SIG-M5 (cell line): Measurements from ENCODE around the gene GPR132.
"Not testable (repeated sequence)": the region's sequence is repeated elsewhere in the genome, so short reads cannot be mapped to it uniquely, and the experiment has no call there.

ENCODE experiments used
- DNase-seq: peaks from one replicate; lab custom pipeline; 2025; lab: John Stamatoyannopoulos, UW

The GPR132 gene

DNA sequence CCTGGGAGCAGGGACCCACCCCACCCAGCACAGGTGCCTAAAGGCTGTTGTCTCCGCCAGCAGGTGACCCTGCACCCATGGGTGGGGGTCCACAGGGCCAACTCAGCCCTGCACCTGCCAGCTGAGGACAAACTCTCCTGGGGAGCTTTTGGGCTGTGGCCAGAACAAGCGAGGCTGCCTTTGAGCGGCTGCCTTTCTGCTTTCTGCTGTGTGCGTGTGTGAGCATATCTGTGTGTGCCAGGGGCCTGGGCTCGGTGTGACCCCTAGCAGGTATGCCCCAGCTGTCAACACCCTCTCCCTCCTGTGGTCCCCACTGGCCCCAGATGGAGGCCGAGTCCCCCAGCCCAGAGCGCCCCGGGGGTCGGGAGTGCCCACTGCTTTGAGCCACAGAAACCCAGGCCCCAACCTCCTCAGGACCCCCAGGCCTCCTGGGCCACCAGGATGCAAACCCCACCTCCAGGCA lies 25.9 kb upstream of the GPR132 start:
- no peak for DNase-seq

DNA sequence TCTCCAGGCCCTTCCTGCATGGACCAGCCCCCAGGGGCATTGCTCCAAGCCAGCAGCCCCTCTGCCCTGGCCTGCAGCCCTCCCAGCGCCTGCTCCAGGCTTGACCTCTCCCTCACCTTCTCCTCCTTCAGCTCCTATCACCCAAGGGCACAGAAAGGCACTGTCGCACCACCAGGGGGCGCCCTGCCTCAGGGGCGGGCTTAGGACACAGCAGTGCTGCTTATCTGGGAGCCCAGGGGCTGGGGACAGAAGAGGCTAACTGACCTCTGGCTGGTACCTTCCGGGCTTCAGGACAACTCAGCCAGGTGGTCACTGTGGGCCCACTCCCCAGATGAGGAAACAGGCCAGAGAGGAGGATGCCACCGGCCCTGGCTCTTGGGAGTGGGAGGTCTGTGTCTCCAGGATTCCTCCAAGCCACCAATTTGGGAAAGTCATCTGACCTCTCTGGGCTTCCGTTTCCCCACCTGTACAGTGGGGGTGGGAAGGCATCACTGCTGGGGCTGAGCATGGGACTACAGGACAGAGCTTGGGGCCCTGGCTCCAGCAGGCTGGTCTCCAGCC lies 25.3 kb upstream of the GPR132 start:
- DNase-seq: no peak

DNA sequence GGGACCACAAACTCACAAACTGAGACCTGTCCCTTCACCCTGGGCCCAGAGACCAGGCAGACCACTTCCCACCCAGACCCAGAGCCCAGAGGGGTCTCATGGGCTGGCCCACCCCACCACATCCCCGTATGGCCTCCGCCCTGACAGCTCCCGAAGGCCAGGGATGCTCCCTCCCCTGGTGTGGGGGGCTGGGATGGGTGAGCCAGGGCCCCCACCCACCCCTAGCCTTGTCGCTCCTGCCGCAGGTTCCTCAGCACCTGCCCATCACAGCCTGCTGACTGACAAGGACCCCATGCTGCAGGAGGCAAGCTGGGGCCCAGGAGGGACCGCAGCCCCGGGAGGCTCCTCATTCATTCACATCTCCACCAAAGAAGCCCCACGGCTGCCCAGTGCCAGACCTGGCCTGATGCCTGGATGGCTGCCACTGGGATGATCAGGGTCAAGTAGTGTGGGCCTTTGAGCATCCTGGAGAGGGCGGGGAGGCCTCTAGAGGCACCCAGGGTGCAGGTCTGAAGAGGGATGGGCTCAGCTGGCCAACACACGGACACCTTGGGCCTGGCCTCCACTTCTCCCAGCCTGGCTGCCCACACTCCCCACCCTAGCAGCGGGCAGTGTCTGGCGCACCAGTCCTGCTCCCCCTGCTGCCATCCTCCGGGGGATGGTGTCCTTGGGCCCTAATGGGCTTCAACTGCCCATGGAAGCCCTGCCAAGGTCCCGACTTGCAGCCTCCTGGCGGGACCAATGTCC lies 24.7 kb upstream of the GPR132 start:
- DNase-seq: no peak

DNA sequence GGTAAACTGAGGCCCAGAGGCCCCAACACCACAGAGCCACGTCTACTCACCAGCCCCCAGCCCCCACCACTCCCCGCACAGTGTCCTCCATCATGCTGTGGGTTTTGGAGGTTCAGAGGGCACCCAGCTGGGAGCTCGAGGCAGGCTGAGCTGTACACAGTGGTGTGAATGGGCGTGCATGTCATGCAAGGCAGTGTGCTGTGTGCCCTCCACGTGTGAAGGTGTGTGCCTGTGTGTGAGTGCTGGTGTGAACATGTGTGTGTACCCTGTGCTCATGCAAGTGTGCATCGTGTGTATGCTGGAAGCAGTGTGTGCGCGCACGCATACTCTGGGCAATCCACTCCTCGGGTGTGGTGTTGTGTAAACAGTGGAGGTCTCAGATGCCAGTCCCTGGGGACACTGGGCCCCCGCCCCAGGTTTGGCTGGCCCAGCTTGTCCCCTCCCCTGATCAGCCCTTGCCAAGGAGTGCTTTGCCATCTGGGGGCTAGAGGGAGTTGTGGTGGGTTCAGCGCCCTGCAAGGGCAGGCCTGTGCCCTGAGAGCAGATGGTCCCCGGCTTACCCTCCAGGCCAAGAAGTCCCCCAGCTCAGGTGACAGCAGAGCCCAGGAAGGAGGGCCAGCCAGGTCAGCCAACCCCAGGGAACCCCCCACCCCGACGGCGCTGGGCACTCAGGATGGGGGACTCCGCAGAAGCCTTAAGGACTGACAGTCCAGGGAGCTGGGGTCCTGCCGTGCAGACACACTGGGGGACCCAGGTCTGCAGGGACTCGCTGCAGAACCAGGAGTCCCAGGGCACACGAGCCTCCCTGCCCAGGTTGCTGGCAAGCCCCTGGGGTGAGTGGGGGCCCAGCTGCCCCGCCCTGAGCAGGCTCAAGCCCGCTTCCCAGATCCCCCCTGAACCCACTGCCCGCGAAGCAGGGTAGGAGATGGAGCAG lies 23.8 kb upstream of the GPR132 start:
- DNase-seq: no peak

DNA sequence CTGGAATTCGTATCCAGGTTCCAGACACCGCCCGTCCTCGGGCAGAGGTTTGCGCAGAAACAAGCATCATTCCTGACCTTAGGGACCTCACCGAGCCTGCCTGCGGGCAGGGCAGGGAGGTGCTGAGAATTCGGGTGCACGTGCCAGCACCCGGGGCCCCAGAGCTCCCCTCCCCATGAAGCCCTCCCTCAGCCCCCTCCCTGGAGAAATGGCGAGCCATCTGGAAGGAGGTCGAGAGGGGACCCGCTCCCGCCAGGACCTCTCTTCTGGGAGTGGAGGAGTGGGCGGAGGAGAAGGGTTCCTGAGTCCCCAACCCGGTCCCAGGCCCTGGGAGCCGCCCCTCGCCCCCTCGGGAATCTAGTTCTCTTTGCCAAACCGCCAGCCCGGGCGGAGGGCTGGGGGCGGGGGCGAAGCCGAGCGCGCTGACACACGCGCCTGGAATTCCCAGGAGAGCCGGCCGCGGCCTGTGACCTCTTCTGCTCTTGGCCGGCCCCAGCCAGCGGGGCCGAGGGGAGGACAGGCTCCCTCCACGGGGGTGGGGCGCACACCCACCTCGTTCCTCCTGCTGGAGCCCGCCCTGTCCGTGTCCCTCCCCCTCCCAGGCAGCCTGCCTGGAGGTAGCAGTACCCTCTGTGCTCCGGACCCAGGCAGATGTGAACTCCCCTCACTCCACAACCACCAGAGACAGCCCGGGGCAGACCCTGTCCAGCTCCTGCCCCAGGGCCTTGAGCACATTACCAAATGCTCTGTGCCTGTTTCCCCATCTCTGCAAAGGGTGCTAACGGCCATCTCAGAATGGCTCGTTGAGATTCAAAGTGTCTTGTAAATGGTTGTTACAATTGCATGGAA lies 23.0 kb upstream of the GPR132 start:
- DNase-seq: no peak

DNA sequence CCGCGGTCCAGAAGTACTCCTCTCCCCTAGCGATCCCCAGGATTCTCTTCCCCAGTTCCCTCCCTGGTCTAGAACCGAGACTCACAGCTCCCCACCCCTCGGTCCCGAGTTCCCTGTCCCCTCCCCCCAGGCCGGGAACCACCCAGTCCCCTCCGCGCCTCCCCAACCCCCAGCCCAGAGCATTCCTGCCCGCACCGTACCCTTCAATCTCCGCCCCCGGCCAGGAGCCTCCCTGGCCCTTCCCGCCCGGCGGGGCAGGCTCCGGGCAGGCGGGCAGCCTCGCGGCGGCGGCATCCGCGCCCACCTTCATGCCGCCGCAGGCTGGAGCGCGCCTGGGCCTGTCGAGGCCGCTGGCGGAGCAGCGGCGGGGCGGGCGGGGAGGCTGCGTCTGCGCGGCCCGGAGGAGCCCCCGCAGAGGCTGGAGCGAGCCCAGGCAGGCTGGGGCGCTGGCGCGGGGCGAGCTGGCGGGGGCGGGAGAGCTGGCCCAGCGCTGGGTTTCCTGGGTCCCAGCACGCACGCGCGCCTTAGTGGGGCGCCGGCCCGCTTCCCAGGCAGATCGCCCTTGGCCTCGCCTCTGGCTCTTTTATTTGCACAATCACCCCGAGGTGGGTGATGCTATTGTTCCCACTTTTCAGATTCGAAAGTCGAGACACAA lies 22.2 kb upstream of the GPR132 start:
- DNase-seq: no peak

DNA sequence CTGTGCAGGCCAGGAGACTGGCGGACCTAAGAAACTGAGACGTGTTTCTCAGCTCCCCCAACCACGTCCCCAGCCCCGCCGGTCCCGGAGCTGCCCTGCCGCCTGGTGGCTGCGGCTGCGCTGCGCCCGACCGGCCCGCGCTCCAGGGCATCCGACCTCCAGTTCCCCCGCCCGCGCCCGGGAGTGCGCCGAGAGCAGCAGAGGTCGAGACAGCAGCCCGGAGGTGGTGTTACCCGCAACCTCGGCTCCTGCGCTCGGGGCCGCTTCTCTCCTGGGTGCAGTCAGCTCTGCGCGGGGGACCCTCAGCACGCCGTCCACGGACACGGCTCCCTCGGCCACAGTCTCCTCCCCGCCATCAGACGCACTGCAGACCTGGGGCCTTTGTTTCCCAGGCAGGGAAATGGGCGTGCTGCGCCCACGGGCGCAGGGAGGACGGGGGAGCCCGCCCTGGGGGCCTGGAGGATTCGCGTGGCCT lies 21.6 kb upstream of the GPR132 start:
- DNase-seq: no peak

DNA sequence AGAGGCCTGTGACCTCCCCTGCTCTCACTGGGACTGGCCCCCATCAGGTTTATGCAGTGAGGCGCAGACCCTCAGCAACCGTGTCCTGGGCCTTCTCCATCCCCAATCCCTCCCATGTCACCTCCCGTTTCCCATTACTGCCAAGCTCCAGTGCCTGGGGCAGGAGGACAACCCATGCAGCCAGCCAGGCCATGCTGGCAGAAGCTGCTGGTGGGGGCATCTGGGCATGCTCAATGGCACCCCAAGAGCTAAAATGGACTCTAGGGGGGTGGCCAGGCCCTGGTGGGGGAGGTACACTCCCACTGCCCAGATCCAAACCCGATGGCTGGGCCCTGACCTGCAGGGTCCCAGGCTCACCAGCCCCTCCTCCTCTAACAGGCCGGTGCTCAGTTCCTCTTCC lies 20.5 kb upstream of the GPR132 start:
- DNase-seq: no peak

DNA sequence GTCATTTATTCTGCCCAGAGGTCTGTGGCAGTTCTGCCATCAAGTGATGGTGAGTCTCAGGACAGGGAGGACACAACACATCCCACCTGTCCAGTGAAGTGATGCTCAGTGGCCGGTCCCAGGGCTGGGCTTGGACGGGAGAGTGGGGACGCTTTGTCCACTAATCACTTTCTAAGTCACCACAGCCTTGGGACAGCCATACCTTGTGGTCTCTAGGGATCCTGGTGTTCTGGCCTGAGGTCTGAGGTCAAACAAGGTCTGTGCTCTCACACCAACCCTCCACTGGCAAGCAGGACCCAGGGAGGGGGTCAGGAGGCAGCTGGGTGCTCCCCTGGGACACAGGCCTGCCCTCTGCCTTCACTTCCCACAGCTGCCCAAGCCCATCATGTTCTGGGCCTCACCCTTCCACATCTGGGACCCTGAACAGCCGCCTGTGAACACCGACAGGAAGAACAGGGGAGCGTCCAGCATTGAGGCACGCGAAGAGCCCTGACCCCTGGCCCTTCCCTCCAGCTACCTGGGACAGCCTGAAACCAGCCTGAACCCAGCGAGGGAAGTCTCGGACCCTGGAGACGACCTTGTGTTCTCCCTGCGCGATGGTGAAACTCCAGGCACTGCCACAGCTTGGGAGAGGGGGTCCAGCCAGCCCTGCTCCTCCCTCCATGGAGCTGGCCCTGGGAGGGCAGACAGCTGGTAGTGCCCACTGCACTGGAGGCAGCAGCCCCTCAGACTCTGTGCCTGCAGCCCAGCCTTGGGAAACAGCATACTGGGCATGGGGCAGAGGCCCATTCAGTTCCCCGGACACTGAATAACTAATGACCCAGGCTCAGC lies 19.7 kb upstream of the GPR132 start:
- DNase-seq: no peak

DNA sequence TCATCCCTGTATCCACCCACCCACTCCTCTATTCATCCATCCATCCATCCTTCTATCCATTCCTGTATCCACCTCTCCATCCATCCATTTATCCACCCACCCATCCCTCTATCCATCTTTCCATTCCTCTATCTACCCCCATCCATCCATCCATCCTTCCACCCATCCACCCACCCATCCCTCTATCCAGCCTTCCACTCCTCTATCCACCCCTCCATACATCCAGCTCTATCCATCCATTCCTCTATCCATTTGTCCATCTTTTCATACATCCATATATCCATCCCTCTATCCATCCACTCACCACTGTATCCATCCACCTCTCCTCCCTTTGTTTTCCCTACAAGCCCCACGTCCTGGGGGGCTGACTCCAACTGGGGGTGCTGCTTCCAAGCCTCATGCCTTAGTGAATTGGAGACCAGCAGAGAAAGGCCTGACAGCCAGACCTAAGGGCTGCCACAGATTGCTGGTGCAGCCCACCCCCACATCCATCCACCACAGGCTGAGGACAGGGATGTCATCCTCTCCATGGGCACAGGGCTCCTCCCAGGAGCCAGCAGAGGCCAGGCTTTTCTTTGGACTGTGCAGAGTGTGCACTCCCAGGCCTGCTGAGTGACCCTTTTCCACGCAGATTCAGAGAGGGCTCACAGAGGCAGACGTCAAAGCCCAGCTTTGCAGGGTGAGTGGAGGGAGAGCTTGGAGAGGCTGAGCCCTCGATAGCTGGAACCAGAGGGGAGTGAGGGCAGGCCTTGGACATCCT lies 18.9 kb upstream of the GPR132 start:
- no peak for DNase-seq

DNA sequence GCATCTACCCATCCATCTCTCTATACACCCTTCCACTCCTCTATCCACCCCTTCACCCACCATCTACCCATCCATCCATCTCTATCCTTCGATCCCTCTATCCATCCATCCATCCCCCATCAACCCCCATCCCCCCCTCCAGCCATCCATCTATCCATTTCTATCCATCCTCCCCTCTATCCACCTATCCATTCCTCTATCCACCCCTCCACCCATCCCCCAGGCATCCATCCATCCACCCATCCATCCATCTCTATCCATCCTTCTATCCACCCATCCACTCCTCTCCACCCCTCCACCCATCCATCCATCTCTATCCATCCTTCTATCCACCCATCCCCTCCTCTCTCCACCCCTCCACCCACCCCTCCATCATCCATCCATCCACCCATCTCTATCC lies 17.5 kb upstream of the GPR132 start:
- DNase-seq: no peak

DNA sequence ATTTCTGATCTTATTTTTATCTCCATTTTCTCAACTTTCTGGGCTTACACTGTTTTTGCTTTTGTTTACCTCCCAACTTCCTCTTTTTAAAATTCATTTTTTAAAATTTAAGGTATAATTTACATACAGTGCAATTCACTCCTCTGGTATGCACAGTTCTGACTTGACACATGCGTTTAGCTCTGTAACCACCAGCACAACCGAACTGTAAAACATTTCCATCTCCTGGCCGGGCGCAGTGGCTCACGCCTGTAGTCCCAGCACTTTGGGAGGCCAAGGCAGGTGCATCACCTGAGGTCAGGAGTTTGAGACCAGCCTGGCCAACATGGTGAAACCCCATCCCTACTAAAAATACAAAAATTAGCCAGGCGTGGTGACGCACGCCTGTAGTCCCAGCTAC lies 16.2 kb upstream of the GPR132 start:
- not testable (repeated sequence) for DNase-seq

DNA sequence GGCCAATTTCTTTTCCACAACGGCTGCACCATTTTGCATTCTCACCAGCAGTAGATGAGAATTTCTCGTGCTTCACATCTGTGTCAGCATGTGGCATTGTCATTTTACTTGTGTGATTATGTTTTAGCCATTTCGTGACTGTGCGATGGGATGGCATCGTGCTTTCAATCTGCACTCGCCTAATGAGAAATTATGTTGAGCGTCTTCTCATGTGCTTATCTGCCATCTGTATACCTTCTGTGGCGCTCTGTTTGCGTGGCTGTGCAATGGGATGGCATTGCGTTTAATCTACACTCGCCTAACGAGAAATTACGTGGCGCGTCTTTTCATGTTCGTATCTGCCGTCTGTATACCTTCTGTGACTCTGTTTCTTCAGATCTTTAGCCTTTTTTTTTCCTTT lies 14.9 kb upstream of the GPR132 start:
- DNase-seq: no peak

DNA sequence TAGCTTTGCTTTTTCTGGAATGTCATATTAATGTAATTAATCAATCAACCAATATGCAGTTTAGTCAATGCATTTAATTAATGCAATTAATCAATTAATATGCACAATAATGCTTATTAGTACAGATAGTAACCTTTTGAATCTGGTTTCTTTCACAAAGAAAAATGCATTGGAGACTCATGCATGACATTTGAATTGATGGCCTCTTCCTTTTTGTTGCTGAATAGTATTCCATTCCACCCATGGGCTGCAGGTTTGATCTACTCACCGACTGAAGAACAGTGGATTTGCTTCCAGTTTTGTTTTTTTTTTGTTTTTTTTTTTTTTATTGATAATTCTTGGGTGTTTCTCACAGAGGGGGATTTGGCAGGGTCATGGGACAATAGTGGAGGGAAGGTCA lies 13.1 kb upstream of the GPR132 start:
- DNase-seq: no peak

DNA sequence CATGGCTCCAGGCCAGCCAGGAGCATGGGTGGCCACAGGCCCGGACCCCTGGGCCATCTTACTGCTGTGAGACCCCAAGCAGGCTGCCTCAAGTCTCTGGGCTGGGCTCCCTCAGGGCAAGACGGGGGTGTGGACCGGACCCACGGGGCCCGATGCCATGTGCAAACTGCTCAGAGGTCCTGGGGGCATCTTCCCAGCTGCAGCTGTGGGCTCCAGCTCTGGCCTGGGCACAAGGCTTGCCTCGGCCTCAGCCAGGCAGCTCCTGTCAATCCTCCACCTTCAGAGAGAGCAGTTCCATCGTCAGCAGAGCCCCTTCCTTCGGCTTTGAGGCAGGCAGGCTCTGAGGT lies 12.4 kb upstream of the GPR132 start:
- no peak for DNase-seq

DNA sequence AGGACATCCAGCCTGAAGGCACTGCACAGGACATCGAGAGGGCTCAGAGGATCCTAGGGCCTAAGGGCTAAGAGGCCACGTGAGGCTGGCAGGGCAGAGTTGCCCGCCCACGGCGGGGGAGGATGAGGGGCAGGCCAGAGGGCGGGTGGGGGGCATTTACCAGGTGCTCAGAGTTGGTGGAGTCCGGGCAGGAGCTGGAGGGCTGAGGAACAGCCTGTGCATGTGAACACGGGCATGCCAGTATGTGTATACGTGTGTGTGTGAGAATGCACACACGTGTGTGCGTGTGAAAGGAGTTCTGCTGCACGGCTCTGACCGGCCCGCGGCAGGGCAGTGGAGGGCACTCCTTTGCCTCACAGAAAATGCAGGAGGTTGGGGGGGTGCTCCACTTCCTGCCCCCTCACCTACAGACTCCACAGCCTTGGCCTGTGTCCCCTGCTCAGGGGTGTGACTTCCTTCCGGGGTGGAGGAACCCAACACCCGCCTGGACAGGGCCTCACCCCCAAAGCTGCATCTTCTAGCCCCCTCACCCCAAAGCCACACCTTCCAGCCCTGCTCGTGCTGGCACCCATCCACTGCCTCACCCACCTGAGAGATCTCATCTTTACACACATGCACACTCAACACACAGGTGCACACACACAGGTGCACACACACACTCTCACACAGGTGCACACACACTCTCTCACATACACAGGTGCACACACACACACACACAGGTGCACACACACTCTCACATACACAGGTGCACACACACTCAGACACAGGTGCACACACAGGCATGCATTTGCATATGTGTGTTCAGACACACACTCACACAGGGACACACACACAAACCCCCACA lies 11.8 kb upstream of the GPR132 start:
- no peak for DNase-seq

DNA sequence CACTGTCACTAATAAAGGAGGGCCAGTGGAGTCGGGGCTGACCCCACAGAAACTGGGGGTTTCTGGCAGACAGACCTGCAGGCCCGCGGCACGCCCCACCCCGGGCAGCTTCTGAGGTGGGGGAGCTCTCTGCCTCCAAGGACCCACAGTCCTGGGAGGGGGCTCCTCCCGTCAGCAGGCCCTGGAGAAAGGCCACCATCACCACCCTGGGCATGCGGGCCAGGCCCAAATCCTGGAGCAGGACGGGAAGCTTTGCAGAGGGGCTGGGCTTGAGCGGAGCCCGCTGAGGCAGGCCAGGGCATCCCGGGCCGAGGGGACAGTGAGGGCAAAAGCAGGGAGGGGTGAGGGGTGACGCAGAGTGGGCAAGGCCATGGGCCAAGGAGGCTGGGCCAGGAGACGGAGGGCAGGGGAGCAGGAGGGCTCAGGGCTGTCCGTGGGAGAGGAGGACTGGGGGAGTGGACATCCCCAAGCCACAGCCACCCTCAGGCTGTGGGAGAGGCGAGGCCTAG lies 11.1 kb upstream of the GPR132 start:
- no peak for DNase-seq
